GM13976 (cell line): ENCODE data around the gene RGS1.

Experiments used
- DNase-seq: peaks from one replicate; pipeline ENCODE4 v3.0.0; 2012; ENCODE audit warnings: low spot score
- in situ Hi-C: fragments of 300-500 bp; cut with MboI; formaldehyde crosslinking; loops from one replicate; pipeline ENCODE4 v1.12.0; 2022; ENCODE audit warnings: low sequenced_read_pairs, mixed read lengths, inconsistent platforms; ENCODE audit not compliant: unreplicated experiment
- TF ChIP-seq, protein P1 (sequence below): IDR thresholded peaks from 2 replicates; pipeline ENCODE4 v1.5.1; 2012; ENCODE audit warnings: borderline replicate concordance, mild to moderate bottlenecking; ENCODE audit not compliant: insufficient read depth; ENCODE audit errors: extremely low read depth, missing control alignments, control extremely low read depth

RGS1 gene

DNA sequence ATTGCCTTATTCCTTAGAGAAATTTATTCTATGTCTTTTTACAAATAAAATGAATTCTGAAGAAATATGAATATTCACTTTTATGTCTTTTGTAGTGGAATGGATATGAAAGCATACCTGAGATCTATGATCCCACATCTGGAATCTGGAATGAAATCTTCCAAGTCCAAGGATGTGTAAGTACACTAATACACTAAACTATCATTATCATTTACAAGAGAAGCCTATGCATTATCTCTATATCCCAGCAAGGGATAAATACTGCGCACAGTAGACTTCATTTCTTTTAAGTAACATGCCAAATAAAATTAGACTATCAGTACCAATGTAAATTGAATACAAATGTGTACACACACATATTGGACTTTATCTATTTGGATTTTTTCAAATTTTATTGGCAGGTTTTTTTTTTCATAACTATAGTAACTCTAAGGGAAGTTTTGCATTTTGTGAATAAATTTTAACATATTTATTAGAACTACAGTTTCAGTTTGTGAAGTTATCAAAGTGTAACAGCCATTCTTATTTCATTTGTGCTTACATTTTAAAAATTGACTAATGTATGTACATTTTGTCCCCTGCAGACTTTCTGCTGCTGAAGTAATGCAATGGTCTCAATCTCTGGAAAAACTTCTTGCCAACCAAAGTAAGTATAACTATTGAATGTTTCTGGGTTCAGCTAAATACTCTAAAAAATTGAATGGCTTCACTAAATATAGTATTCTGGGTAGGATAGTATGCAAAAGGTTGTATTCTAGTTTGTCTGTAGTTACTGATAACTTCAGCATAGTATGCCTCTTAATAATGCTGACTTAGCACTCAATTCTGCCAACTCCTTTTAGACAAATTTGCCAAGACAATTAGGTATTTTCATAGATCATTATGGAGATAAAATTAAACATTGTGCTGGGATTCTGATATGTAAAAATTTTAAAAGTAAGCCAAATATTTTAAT, 894 bp downstream of the RGS1 start:
- TF ChIP-seq, protein P1, sequence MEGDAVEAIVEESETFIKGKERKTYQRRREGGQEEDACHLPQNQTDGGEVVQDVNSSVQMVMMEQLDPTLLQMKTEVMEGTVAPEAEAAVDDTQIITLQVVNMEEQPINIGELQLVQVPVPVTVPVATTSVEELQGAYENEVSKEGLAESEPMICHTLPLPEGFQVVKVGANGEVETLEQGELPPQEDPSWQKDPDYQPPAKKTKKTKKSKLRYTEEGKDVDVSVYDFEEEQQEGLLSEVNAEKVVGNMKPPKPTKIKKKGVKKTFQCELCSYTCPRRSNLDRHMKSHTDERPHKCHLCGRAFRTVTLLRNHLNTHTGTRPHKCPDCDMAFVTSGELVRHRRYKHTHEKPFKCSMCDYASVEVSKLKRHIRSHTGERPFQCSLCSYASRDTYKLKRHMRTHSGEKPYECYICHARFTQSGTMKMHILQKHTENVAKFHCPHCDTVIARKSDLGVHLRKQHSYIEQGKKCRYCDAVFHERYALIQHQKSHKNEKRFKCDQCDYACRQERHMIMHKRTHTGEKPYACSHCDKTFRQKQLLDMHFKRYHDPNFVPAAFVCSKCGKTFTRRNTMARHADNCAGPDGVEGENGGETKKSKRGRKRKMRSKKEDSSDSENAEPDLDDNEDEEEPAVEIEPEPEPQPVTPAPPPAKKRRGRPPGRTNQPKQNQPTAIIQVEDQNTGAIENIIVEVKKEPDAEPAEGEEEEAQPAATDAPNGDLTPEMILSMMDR: no peak
- in situ Hi-C loops: no loop called here

DNA sequence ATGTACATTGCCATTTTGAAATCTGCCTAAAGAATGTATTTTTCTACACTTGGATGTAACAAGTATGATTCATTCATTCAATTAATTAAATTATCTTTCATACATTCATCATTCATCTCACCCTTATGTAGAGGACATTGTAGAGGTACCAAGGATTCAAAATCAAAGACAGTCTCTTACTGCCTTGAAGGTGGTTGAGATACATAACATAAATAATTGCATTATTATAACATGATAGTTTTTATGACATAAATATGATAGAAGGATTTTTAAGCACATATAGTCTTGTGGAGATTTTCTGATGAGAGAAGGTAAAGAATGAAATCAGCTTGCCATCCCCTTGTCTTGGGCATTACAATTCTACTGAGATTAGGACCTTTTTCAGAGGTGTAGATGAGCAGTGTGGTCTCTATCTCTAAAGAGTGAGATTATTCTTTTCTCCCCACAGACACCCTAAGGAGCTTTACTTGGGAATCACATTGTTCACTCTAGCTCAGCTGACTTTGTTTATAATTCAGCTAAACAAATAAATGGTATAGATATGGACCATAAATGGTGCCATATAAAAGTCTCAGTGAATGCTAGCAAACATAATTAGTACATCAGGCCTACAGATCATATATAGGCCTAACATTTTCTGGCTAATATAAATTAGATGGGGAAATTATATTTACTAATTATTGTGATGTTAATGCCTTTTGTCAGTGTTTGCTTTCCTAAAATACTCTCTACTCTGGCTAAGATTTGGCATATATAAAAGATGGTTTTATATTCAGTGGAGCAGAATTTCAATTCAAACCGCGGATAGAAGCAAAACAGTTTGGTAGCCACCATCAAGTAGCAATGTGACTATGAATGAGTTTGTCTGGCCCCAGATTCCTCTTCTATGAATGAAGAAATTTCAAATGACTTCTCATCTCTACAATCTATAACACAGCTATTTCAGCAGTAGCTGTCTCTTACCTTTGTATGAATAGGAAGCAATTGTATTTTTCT, 1.9 kb downstream of the RGS1 start:
- no peak for DNase-seq
- TF ChIP-seq, protein P1: no peak
- in situ Hi-C loops: no loop called here

More for the DNA sequence above, 894 bp downstream of the RGS1 start:
- DNase-seq: no peak

DNA sequence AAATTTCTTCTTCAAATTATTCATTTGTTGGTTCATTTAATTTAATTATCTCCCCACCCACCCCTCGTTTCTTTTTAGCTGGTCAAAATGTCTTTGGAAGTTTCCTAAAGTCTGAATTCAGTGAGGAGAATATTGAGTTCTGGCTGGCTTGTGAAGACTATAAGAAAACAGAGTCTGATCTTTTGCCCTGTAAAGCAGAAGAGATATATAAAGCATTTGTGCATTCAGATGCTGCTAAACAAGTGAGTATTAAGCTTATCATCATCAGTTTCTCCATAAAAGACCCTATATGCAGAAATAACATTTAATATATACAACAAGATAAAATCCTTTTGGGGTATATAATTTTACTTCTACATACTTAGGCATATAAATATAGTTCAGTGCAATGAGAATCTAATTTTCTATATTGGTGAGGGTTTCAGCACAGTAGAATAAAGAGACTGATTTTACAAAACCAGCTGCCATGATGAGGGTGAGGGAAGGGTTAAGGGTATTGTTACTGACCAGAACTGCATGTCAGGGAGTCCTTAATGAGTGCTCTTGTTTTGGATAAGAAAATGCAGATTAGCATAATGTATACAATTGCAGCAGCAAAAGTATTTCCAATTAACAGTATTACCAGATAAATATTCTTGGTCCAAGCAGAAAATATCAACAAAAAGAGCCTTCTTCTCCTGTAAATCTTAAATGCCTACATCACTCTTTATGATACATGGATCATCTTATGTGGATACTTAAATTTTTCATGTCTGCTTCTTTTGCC, 2.8 kb downstream of the RGS1 start:
- TF ChIP-seq, protein P1: no peak
- in situ Hi-C loops: no loop called here
- DNase-seq: no peak

DNA sequence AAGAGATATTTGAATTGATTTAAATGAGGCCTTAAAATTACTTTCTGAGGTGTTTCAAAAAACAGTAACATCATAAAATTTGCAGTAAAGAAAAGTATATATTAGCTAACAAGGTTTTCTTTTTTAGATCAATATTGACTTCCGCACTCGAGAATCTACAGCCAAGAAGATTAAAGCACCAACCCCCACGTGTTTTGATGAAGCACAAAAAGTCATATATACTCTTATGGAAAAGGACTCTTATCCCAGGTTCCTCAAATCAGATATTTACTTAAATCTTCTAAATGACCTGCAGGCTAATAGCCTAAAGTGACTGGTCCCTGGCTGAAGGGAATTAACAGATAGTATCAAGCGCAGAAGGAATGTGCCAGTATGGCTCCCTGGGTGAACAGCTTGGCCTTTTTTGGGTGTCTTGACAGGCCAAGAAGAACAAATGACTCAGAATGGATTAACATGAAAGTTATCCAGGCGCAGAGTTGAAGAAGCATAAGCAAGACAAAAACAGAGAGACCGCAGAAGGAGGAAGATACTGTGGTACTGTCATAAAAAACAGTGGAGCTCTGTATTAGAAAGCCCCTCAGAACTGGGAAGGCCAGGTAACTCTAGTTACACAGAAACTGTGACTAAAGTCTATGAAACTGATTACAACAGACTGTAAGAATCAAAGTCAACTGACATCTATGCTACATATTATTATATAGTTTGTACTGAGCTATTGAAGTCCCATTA, 3.6 kb downstream of the RGS1 start:
- DNase-seq: no peak
- TF ChIP-seq, protein P1: no peak
- in situ Hi-C loops: no loop called here

DNA sequence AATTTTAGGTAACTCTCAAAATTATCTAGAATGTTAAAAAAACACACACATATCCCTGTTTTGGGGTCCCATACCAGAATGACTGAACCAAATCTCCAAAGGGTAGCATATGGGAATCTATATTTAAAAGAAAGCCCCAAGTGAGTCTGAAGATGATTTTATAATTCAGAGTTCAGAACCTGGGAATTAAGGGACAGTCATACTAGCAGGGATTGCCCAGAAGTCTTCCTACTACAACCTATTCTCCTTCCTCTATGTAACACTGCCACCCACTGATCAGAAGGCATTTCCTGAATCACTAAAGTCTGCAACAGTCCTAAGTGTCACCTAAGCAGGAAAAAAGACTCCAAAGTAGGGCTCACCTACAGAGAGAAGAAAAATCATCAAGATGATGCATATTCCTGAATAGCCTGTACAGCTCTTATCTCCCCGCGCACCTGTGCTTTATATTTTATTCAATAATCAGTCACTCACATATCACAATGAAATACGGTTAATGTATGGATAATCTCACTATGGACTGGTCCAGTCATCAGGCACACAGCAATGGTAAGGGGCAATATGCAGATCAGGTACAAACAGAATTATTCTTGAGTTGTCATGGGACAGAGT, 4.9 kb downstream of the RGS1 start:
- in situ Hi-C loops: no loop called here
- TF ChIP-seq, protein P1: peak; percentile 64
- no peak for DNase-seq
